Measurements from ENCODE around the gene RGP1.

The RGP1 gene

GRCh38 chr9:35723426-35723825 lies 25.7 kb upstream of the RGP1 start:
- DNase-seq (ENCODE audit: low read depth) = no peak

- no peak for DNase-seq (ENCODE audit: low read depth)
Observed at GRCh38 chr9:35723908-35724307, 25.2 kb upstream of the RGP1 start.

- no peak for DNase-seq (ENCODE audit: low read depth)
Observed at GRCh38 chr9:35725362-35725761, 23.7 kb upstream of the RGP1 start.

GRCh38 chr9:35726931-35727330 lies 22.2 kb upstream of the RGP1 start:
- DNase-seq (ENCODE audit: low read depth) = no peak

GRCh38 chr9:35727676-35728040 lies 21.4 kb upstream of the RGP1 start:
- no peak for DNase-seq (ENCODE audit: low read depth)

- DNase-seq (ENCODE audit: low read depth) = peak; percentile 75
Observed at GRCh38 chr9:35728041-35728971, 20.8 kb upstream of the RGP1 start.

- no peak for DNase-seq (ENCODE audit: low read depth)
Observed at GRCh38 chr9:35729101-35729500, 20.0 kb upstream of the RGP1 start.

GRCh38 chr9:35729700-35730485 lies 19.2 kb upstream of the RGP1 start:
- no peak for DNase-seq (ENCODE audit: low read depth)

GRCh38 chr9:35730486-35730854 lies 18.6 kb upstream of the RGP1 start:
- DNase-seq (ENCODE audit: low read depth) = no peak

- DNase-seq (ENCODE audit: low read depth) = no peak
Observed at GRCh38 chr9:35731415-35732184, 17.5 kb upstream of the RGP1 start.

GRCh38 chr9:35732185-35732799 lies 16.8 kb upstream of the RGP1 start, which contains the start of the genes CREB3 and TLN1:
Gene CREB3, plus strand, starts transcription at chr9:35732666. Its CDS starts 107 bp downstream, at chr9:35732773.
Gene TLN1, minus strand, starts transcription at chr9:35732195. Its CDS starts 6,501 bp downstream, at chr9:35725694.
- peak; percentile 99 for DNase-seq (ENCODE audit: low read depth)

- no peak for DNase-seq (ENCODE audit: low read depth)
Observed at GRCh38 chr9:35732800-35733541, 16.1 kb upstream of the RGP1 start.

- no peak for DNase-seq (ENCODE audit: low read depth)
Observed at GRCh38 chr9:35734096-35734495, 15.0 kb upstream of the RGP1 start.

- peak; percentile 71 for DNase-seq (ENCODE audit: low read depth)
Observed at GRCh38 chr9:35736201-35736633, 12.9 kb upstream of the RGP1 start.

GRCh38 chr9:35737143-35737542 lies 11.9 kb upstream of the RGP1 start:
- DNase-seq (ENCODE audit: low read depth) = no peak

- no peak for DNase-seq (ENCODE audit: low read depth)
Observed at GRCh38 chr9:35738186-35738585, 10.9 kb upstream of the RGP1 start.

- DNase-seq (ENCODE audit: low read depth) = no peak
Observed at GRCh38 chr9:35738924-35739323, 10.2 kb upstream of the RGP1 start.

GRCh38 chr9:35740243-35740642 lies 8.8 kb upstream of the RGP1 start:
- DNase-seq (ENCODE audit: low read depth) = no peak

- no peak for DNase-seq (ENCODE audit: low read depth)
Observed at GRCh38 chr9:35741740-35742139, 7.3 kb upstream of the RGP1 start.

- no peak for DNase-seq (ENCODE audit: low read depth)
Observed at GRCh38 chr9:35743452-35743851, 5.6 kb upstream of the RGP1 start.
